Fibroblast of lung (primary cell): ENCODE measurements around the gene FTO. TPM values are rescaled to one million over a fixed set of nuclear protein-coding genes. Genes with fewer than 3 reads are reported as not detected.

Experiments
- DNase-seq, 2 donors: peaks; one replicate each; pipeline versions ENCODE4 v3.0.0 to v3.0.0-alpha.2; 2010; ENCODE audit warnings: low read depth in 2 of 2
- H2AFZ ChIP-seq: 2 replicates; pipeline ENCODE4 v1.5.1; 2012; ENCODE audit warnings: low read length, control low read depth, inconsistent platforms
- H3K27ac ChIP-seq: 2 replicates; pipeline ENCODE4 v1.5.1; 2011; ENCODE audit warnings: low read length, control low read depth; ENCODE audit not compliant: insufficient read depth
- H3K27me3 ChIP-seq: 2 replicates; pipeline ENCODE4 v1.5.1; 2011; ENCODE audit warnings: mild to moderate bottlenecking, low read length; ENCODE audit not compliant: control insufficient read depth, insufficient read depth
- H3K36me3 ChIP-seq: 2 replicates; pipeline ENCODE4 v1.5.1; 2011; ENCODE audit warnings: low read length; ENCODE audit not compliant: control insufficient read depth, insufficient read depth
- H3K4me1 ChIP-seq: 2 replicates; pipeline ENCODE4 v1.5.1; 2011; ENCODE audit warnings: low read length; ENCODE audit not compliant: control insufficient read depth, insufficient read depth; ENCODE audit errors: extremely low read depth
- H3K4me2 ChIP-seq: 2 replicates; pipeline ENCODE4 v1.5.1; 2011; ENCODE audit warnings: low read length, control low read depth; ENCODE audit not compliant: insufficient read depth; ENCODE audit errors: extremely low read depth
- H3K4me3 ChIP-seq, 4 experiments: fragments of 200-600 bp in 1 of 4; sonication (generic) in 1 of 4; replicated peaks in 1 of 4; 2 replicates each; pipeline ENCODE4 v1.5.1; 2011 to 2016; ENCODE audit warnings: low read length in 4 of 4, low read depth in 3 of 4, mild to moderate bottlenecking in 3 of 4, control low read depth in 2 of 4, inconsistent platforms in 1 of 4, mixed read lengths in 1 of 4; ENCODE audit not compliant: insufficient read depth in 1 of 4; ENCODE audit errors: control extremely low read depth in 1 of 4
- H3K79me2 ChIP-seq: 2 replicates; pipeline ENCODE4 v1.5.1; 2012; ENCODE audit warnings: mild to moderate bottlenecking, low read length, inconsistent platforms; ENCODE audit not compliant: control insufficient read depth, insufficient read depth
- H3K9ac ChIP-seq: 2 replicates; pipeline ENCODE4 v1.5.1; 2011; ENCODE audit warnings: mild to moderate bottlenecking, low read length, control low read depth; ENCODE audit not compliant: insufficient read depth
- H3K9me3 ChIP-seq: 2 replicates; pipeline ENCODE4 v1.5.1; 2012; ENCODE audit warnings: low read depth, low read length; ENCODE audit not compliant: control insufficient read depth, insufficient read depth
- H4K20me1 ChIP-seq: 2 replicates; pipeline ENCODE4 v1.5.1; 2011; ENCODE audit warnings: low read length; ENCODE audit not compliant: control insufficient read depth, insufficient read depth; ENCODE audit errors: extremely low read depth
- EZH2 ChIP-seq: IDR thresholded peaks from 2 replicates; pipeline ENCODE4 v1.5.1; 2012; ENCODE audit warnings: low read length, control low read depth, mild to moderate bottlenecking; ENCODE audit errors: missing control alignments
- polyA plus RNA-seq, 2 donors: library from polyadenylated mRNA; depleted of rRNA in 1 of 2; stranded (reverse) in 1 of 2; unstranded in 1 of 2; fragments of >200 nt; gene quantifications; 2 replicates each; pipeline ENCODE4 v1.2.1, GENCODE V29; 2011 to 2012; ENCODE audit warnings: missing spikeins in 1 of 2
- total RNA-seq: library from RNA; depleted of rRNA; stranded (reverse); fragments of >200 nt; gene quantifications from 2 replicates; pipeline ENCODE4 v1.2.1, GENCODE V29; 2014
- TF ChIP-seq, protein P1 (sequence below), 2 donors: IDR thresholded peaks in 1 of 2; conservative IDR thresholded peaks in 1 of 2; 1 replicate in 1 of 2; 2 replicates in 1 of 2; pipeline ENCODE4 v1.5.1; 2011 to 2012; ENCODE audit warnings: low read length in 2 of 2, control low read depth in 1 of 2, inconsistent platforms in 1 of 2, low read depth in 1 of 2, mild to moderate bottlenecking in 1 of 2

The FTO gene
- total and polyA plus RNA-seq, 2 donors (not counting 1 experiment from before 2014, with no cell fraction given), result 61.1 to 97.6 TPM

- H3K27ac ChIP-seq, result peak overlapping the region; percentile 0
- TF ChIP-seq, protein P1, sequence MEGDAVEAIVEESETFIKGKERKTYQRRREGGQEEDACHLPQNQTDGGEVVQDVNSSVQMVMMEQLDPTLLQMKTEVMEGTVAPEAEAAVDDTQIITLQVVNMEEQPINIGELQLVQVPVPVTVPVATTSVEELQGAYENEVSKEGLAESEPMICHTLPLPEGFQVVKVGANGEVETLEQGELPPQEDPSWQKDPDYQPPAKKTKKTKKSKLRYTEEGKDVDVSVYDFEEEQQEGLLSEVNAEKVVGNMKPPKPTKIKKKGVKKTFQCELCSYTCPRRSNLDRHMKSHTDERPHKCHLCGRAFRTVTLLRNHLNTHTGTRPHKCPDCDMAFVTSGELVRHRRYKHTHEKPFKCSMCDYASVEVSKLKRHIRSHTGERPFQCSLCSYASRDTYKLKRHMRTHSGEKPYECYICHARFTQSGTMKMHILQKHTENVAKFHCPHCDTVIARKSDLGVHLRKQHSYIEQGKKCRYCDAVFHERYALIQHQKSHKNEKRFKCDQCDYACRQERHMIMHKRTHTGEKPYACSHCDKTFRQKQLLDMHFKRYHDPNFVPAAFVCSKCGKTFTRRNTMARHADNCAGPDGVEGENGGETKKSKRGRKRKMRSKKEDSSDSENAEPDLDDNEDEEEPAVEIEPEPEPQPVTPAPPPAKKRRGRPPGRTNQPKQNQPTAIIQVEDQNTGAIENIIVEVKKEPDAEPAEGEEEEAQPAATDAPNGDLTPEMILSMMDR (conservative IDR thresholded peaks at IDR 0.05 in 1 of 2, IDR thresholded peaks at IDR 0.05 in 1 of 2; ENCODE audit: low read depth in 1 of 2, low read length in 2 of 2), result no peak
- H4K20me1 ChIP-seq, result no peaks in the 10 kb centered on the region
- H3K79me2 ChIP-seq, result no peaks in the 10 kb centered on the region
- H3K4me2 ChIP-seq, result peak overlapping the region; percentile 41
- H3K4me1 ChIP-seq, result peaks cover 10% of the 10 kb centered on the region
- no peak overlapping the region for H3K9ac ChIP-seq
- no peak overlapping the region for H3K4me3 ChIP-seq
- H3K27me3 ChIP-seq, result no peaks in the 10 kb centered on the region
- H3K36me3 ChIP-seq, result no peaks in the 10 kb centered on the region
- H2AFZ ChIP-seq, result no peak overlapping the region
- H3K9me3 ChIP-seq, result no peaks in the 10 kb centered on the region
- DNase-seq, result no peak
Observed at GRCh38 chr16:53768167-53768566, 64.2 kb downstream of the FTO start.

DNA sequence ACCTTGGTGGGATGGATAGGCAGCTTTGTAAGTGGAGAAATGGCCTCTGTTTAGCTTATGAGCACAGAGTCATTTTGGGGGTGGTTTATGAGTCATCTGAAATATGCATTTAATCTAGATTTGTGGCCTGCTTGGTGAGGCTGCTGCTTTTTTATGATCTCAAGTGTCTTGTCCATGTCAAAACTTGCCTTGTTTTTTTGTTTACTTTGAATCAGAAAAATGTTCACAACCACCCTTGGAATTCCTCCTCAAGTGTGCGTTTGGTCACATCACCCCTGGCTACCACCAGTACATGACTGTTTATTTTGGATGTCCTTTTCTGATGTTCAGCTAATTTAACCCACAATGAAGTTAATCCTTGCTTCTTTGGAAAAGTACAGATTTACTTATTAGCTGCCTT, 64.6 kb downstream of the FTO start:
- H4K20me1 ChIP-seq, result no peaks in the 10 kb centered on the region
- H3K79me2 ChIP-seq, result no peaks in the 10 kb centered on the region
- H3K4me3 ChIP-seq, result peak overlapping the region in 1 of 4 experiments; percentile 12
- H3K4me2 ChIP-seq, result peak overlapping the region; percentile 61
- peak overlapping the region; percentile 0 for H3K27ac ChIP-seq
- no peaks in the 10 kb centered on the region for H3K27me3 ChIP-seq
- peak; percentile 89 to 95 for DNase-seq
- H2AFZ ChIP-seq, result no peak overlapping the region
- no peak overlapping the region for H3K9ac ChIP-seq
- no peaks in the 10 kb centered on the region for H3K9me3 ChIP-seq
- no peaks in the 10 kb centered on the region for H3K36me3 ChIP-seq
- peaks cover 12% of the 10 kb centered on the region for H3K4me1 ChIP-seq
- TF ChIP-seq, protein P1 (conservative IDR thresholded peaks at IDR 0.05 in 1 of 2, IDR thresholded peaks at IDR 0.05 in 1 of 2; ENCODE audit: low read depth in 1 of 2, low read length in 2 of 2), result no peak
- TF ChIP-seq EZH2, result no peak

DNA sequence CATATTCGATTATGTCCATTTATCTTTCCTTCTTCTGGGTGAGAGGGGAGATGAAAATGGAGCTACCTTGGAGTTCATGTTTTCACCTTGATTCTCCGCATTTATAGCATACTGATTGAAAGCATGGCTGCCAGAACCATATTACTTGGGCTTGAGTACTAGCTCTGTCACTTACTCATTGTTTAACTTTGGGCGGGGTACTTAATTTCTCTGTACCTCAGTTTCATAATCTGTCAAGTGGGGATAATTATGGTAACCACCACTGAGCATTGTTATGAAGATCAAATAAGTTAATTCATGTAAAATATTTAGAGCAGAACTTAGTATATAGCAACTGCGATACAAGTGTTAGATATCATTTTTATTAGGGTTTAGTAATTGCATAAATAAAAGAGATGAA, 65.2 kb downstream of the FTO start:
- Histone ChIP-seq H3K9ac (no peak overlapping the region), H2AFZ (no peak overlapping the region), H3K9me3 (no peaks in the 10 kb centered on the region), H3K4me1 (peaks cover 12% of the 10 kb centered on the region), H3K27ac (peak overlapping the region; percentile 0), H3K36me3 (no peaks in the 10 kb centered on the region), H3K79me2 (no peaks in the 10 kb centered on the region), H4K20me1 (no peaks in the 10 kb centered on the region), H3K4me3 (no peak overlapping the region), H3K4me2 (peak overlapping the region; percentile 61), H3K27me3 (no peaks in the 10 kb centered on the region)
- TF ChIP-seq EZH2, result no peak
- TF ChIP-seq, protein P1 (conservative IDR thresholded peaks at IDR 0.05 in 1 of 2, IDR thresholded peaks at IDR 0.05 in 1 of 2; ENCODE audit: low read depth in 1 of 2, low read length in 2 of 2), result no peak
- DNase-seq, result no peak
